Naive thymus-derived CD8-positive, alpha-beta T cell (primary cell): ENCODE data around the gene CRYM. TPM values are rescaled to one million over a fixed set of nuclear protein-coding genes. Genes with fewer than 3 reads are reported as not detected.

Experiments used
- polyA plus RNA-seq, 3 donors: library from polyadenylated mRNA; unstranded; fragments of 300-500 nt; fragmentation: Illumina TruSeq; gene quantifications; one replicate each; pipeline ENCODE4 v1.2.3, GENCODE V29; 2021
- total RNA-seq, 8 experiments: library from RNA in 2 of 8; stranded (reverse) in 2 of 8; gene quantifications; one replicate each; pipeline ENCODE4 v1.2.3 and lab custom pipeline; 2021 to 2026

Gene CRYM
- total and polyA plus RNA-seq, 5 experiments from 2014 or later, result not detected

Other genes starting within 250 kb of the CRYM start
- not detected for gene DNAH3, start 127.4 kb downstream of the CRYM start, total RNA-seq
- not detected for gene DNAH3, start 127.4 kb downstream of the CRYM start, polyA plus RNA-seq
- gene LDAF1, start 119.6 kb downstream of the CRYM start, total RNA-seq, result 10 to 100 TPM in 1 of 2 experiments, 1 to 10 TPM in 1; 8.3 to 10.6 TPM
- gene LDAF1, start 119.6 kb downstream of the CRYM start, polyA plus RNA-seq, result 10 to 100 TPM; 13.1 to 16.7 (median 16.4) TPM
- gene ZP2, start 66.7 kb downstream of the CRYM start, total RNA-seq, result not detected
- gene ZP2, start 66.7 kb downstream of the CRYM start, polyA plus RNA-seq, result not detected
- gene ANKS4B, start 44.6 kb downstream of the CRYM start, total RNA-seq, result not detected
- gene ANKS4B, start 44.6 kb downstream of the CRYM start, polyA plus RNA-seq, result not detected